Uterus (tissue), 2 donors: ENCODE results near the gene COL10A1.

Source experiments
- CTCF ChIP-seq, 4 experiments: fragments of 200-600 bp in 2 of 4; fragments of 450-650 bp in 2 of 4; sonication (generic) in 2 of 4; IDR thresholded peaks; one replicate each; pipeline ENCODE4 v1.5.1; 2016 to 2019; ENCODE audit warnings: antibody characterized with exemption in 4 of 4, mild to moderate bottlenecking in 2 of 4, moderate library complexity in 1 of 4
- POLR2A ChIP-seq, 2 donors: fragments of 450-650 bp; IDR thresholded peaks; one replicate each; pipeline ENCODE4 v1.6.1; 2016; ENCODE audit warnings: antibody characterized with exemption in 2 of 2, mild to moderate bottlenecking in 1 of 2, moderate library complexity in 1 of 2

DNA sequence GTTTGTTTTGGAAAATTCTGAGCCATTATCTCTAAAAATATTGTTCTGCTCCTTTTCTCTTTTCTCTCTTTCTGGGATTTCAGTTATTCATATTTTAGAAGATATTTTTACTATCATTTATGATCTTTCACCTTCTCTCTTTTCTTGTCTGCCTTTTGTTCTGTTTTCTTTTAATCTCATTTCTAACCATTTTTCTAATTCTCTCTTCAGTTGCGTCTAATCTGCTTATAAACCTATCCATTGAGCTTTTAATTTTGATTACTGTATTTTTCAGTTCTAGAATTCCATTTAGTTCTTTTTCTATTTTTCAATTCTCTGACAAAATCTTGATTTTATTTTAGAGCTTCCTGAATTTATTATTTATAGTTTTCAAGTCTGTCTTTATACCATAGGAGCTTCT, 42.2 kb upstream of the COL10A1 start:
- TF ChIP-seq CTCF (IDR thresholded peaks at IDR 0.05) (no peak), POLR2A (IDR thresholded peaks at IDR 0.05) (no peak)
